ENCODE measurements around the gene MRPL27. TPM values are rescaled to one million over a fixed set of nuclear protein-coding genes. Genes with fewer than 3 reads are reported as not detected.

The MRPL27 gene
- total RNA-seq, 2 experiments from 2014 or later: 13.7 to 14.8 TPM

- ATAC-seq (ENCODE audit: poor library complexity) (no peak), DNase-seq (no peak)
- ChIA-PET POLR2A (interaction anchor here (0.9 kb wide), 1 partner anchor 9 kb away, joined by 3 read pairs; no protein-coding TSS in a partner anchor), CTCF (interaction anchor here (1.3 kb wide), 1 partner anchor 9 kb away, joined by 4 read pairs; no protein-coding TSS in a partner anchor)
- TF ChIP-seq, protein P1, sequence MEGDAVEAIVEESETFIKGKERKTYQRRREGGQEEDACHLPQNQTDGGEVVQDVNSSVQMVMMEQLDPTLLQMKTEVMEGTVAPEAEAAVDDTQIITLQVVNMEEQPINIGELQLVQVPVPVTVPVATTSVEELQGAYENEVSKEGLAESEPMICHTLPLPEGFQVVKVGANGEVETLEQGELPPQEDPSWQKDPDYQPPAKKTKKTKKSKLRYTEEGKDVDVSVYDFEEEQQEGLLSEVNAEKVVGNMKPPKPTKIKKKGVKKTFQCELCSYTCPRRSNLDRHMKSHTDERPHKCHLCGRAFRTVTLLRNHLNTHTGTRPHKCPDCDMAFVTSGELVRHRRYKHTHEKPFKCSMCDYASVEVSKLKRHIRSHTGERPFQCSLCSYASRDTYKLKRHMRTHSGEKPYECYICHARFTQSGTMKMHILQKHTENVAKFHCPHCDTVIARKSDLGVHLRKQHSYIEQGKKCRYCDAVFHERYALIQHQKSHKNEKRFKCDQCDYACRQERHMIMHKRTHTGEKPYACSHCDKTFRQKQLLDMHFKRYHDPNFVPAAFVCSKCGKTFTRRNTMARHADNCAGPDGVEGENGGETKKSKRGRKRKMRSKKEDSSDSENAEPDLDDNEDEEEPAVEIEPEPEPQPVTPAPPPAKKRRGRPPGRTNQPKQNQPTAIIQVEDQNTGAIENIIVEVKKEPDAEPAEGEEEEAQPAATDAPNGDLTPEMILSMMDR (IDR thresholded peaks at IDR 0.05): no peak
- H3K4me1 ChIP-seq (ENCODE audit: insufficient read depth, low read length): peaks cover 3% of the 10 kb centered on the region
- H3K36me3 ChIP-seq (ENCODE audit: insufficient read depth, low read length): peaks cover 37% of the 10 kb centered on the region
- peaks cover 20% of the 10 kb centered on the region for H3K4me1 Mint-ChIP-seq (ENCODE audit: low read depth)
- H3K36me3 Mint-ChIP-seq (ENCODE audit: low read depth): peaks cover 55% of the 10 kb centered on the region
- no peak overlapping the region for H3K4me3 ChIP-seq (ENCODE audit: low read length)
- H3K27ac Mint-ChIP-seq: no peak overlapping the region
- intact Hi-C loops (cut with DNase I, micrococcal nuclease): no loop called here
- no peak overlapping the region for H3K27ac ChIP-seq (ENCODE audit: low read depth in 1 of 2, low read length in 2 of 2)
- H3K9me3 Mint-ChIP-seq: no peaks in the 10 kb centered on the region
- no peaks in the 10 kb centered on the region for H3K9me3 ChIP-seq (ENCODE audit: control insufficient read depth in 1 of 2, insufficient read depth in 1 of 2, low read length in 2 of 2)
- H3K27me3 ChIP-seq (ENCODE audit: control insufficient read depth in 1 of 2, insufficient read depth in 2 of 2, low read length in 2 of 2): no peaks in the 10 kb centered on the region
- H3K4me3 Mint-ChIP-seq: no peak overlapping the region
- H3K27me3 Mint-ChIP-seq: no peaks in the 10 kb centered on the region
Measured at GRCh38 chr17:50352693-50353599, 20.0 kb downstream of the MRPL27 start.

DNA sequence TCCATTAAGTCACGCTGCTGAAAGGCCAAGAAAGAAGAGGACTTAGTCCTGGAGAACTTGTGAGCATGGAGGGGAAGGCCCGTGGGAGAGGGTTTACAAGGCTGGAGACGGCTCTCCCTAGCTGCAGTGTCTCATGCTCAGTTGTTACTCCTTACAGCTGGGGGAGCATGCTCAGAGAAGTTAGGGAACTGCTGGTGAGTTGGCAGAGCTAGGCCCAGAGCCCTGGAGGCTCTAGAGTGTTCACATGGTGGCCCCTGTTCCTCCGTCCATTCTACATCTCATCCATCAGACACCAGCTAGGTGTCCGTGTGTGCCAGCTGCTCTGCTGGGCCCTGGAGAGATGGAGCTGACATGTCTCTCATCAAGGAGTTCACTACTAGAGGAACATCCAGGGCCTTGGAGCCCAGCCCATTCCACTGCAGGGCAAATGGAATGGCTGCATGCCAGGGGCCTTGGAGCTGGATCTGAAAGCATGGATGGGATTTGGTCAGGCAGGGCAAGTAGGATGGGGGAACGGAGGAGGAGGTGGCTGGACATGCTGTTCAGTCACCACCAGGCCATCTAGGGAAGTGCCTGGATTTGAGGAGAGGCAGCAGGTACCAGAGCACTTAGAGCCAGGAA is 20.8 kb downstream of the MRPL27 start:
- Histone ChIP-seq H3K4me3 (ENCODE audit: low read length) (no peak overlapping the region), H3K9me3 (ENCODE audit: control insufficient read depth in 1 of 2, insufficient read depth in 1 of 2, low read length in 2 of 2) (no peaks in the 10 kb centered on the region), H3K27me3 (ENCODE audit: control insufficient read depth in 1 of 2, insufficient read depth in 2 of 2, low read length in 2 of 2) (no peaks in the 10 kb centered on the region), H3K4me1 (ENCODE audit: insufficient read depth, low read length) (peaks cover 10% of the 10 kb centered on the region), H3K36me3 (ENCODE audit: insufficient read depth, low read length) (peaks cover 33% of the 10 kb centered on the region), H3K27ac (ENCODE audit: low read depth in 1 of 2, low read length in 2 of 2) (no peak overlapping the region)
- Mint-ChIP-seq H3K27ac (no peak overlapping the region), H3K9me3 (no peaks in the 10 kb centered on the region), H3K36me3 (ENCODE audit: low read depth) (peaks cover 49% of the 10 kb centered on the region), H3K4me1 (ENCODE audit: low read depth) (peaks cover 28% of the 10 kb centered on the region), H3K27me3 (no peaks in the 10 kb centered on the region), H3K4me3 (no peak overlapping the region)
- DNase-seq (peak in 1 of 14 experiments; percentile 7), ATAC-seq (ENCODE audit: poor library complexity) (no peak)
- TF ChIP-seq, protein P1 (IDR thresholded peaks at IDR 0.05): no peak
- CTCF ChIA-PET: interaction anchor here (1.3 kb wide), 1 partner anchor 10 kb away, joined by 4 read pairs; no protein-coding TSS in a partner anchor
- POLR2A ChIA-PET: interaction anchor here (0.9 kb wide), 1 partner anchor 10 kb away, joined by 3 read pairs; no protein-coding TSS in a partner anchor
- intact Hi-C loops (cut with DNase I, micrococcal nuclease): no loop called here

DNA sequence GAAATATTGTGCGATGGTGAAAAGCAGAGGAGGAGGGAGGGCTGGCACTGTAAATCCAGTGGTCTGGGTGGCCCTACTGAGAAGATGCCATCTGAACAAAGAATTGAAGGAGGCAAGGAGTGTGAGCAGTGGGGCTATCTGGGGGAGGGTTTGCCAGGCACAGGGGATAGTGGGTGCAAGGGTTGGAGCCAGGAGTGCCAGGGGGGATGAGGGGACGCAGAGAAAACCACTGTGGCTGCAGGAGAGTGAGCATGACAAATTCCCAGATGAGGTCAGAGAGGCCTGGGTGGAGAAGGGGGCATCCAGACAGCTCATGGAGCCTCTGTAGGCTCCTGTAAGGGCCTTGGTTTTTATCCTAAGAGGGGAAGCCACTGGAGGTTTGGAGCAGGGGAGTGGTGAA is 22.3 kb downstream of the MRPL27 start:
- POLR2A ChIA-PET: no interaction called here
- H3K4me1 Mint-ChIP-seq (ENCODE audit: low read depth): peaks cover 36% of the 10 kb centered on the region
- H3K9me3 ChIP-seq (ENCODE audit: control insufficient read depth in 1 of 2, insufficient read depth in 1 of 2, low read length in 2 of 2): no peaks in the 10 kb centered on the region
- intact Hi-C loops (cut with DNase I, micrococcal nuclease): no loop called here
- H3K27ac ChIP-seq (ENCODE audit: low read depth in 1 of 2, low read length in 2 of 2): no peak overlapping the region
- peak overlapping the region; percentile 39 for H3K27ac Mint-ChIP-seq
- ATAC-seq (ENCODE audit: poor library complexity): no peak
- H3K27me3 Mint-ChIP-seq: no peaks in the 10 kb centered on the region
- CTCF ChIA-PET: no interaction called here
- no peak for DNase-seq
- no peaks in the 10 kb centered on the region for H3K9me3 Mint-ChIP-seq
- no peak overlapping the region for H3K4me3 ChIP-seq (ENCODE audit: low read length)
- H3K36me3 ChIP-seq (ENCODE audit: insufficient read depth, low read length): peaks cover 18% of the 10 kb centered on the region
- no peaks in the 10 kb centered on the region for H3K27me3 ChIP-seq (ENCODE audit: control insufficient read depth in 1 of 2, insufficient read depth in 2 of 2, low read length in 2 of 2)
- TF ChIP-seq, protein P1 (IDR thresholded peaks at IDR 0.05): no peak
- H3K4me1 ChIP-seq (ENCODE audit: insufficient read depth, low read length): peaks cover 18% of the 10 kb centered on the region
- H3K4me3 Mint-ChIP-seq: peak overlapping the region; percentile 31
- peaks cover 38% of the 10 kb centered on the region for H3K36me3 Mint-ChIP-seq (ENCODE audit: low read depth)
